Prostate gland (tissue), 2 donors: Measurements from ENCODE around the gene SLC25A40.

Experiments used
- POLR2A ChIP-seq: fragments of 450-650 bp; IDR thresholded peaks from one replicate; pipeline ENCODE4 v1.6.1; 2016; ENCODE audit warnings: antibody characterized with exemption, mild to moderate bottlenecking
- POLR2AphosphoS5 ChIP-seq: sonication (generic); formaldehyde crosslinking; IDR thresholded peaks from one replicate; pipeline ENCODE4 v1.6.1; 2017; ENCODE audit warnings: antibody characterized with exemption
- TF ChIP-seq, protein P1 (sequence below), 4 experiments: fragments of 200-600 bp in 2 of 4; fragments of 450-650 bp in 2 of 4; sonication (generic) in 2 of 4; IDR thresholded peaks; 1 replicate in 3 of 4; 2 replicates in 1 of 4; pipeline ENCODE4 v1.5.1; 2016 to 2019; ENCODE audit warnings: antibody characterized with exemption in 4 of 4, mild to moderate bottlenecking in 2 of 4, moderate library complexity in 2 of 4

DNA sequence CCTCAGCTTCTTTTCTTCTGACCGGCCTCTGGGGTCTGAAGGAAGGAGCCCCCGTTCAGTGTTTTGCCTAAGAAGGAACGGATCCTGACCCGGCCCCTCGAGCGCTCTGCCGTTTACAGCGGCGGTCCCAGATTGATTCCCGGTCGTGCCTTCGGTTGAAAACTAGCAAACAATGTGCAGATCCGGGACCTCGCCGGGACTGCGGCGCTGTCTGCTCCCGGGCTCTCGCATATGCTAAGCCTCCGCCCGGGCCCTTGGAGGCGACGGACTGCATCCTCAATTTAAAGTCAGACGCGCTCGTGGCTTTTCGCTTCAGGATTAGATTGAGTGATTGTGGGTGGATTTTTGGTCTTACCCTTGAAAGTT, 692 bp upstream of the SLC25A40 start:
- TF ChIP-seq, protein P1, sequence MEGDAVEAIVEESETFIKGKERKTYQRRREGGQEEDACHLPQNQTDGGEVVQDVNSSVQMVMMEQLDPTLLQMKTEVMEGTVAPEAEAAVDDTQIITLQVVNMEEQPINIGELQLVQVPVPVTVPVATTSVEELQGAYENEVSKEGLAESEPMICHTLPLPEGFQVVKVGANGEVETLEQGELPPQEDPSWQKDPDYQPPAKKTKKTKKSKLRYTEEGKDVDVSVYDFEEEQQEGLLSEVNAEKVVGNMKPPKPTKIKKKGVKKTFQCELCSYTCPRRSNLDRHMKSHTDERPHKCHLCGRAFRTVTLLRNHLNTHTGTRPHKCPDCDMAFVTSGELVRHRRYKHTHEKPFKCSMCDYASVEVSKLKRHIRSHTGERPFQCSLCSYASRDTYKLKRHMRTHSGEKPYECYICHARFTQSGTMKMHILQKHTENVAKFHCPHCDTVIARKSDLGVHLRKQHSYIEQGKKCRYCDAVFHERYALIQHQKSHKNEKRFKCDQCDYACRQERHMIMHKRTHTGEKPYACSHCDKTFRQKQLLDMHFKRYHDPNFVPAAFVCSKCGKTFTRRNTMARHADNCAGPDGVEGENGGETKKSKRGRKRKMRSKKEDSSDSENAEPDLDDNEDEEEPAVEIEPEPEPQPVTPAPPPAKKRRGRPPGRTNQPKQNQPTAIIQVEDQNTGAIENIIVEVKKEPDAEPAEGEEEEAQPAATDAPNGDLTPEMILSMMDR (IDR thresholded peaks at IDR 0.05) = no peak
- TF ChIP-seq POLR2AphosphoS5 = no peak
- TF ChIP-seq POLR2A = no peak
